PFSK-1 (cell line): ENCODE data around the gene PALD1.

ENCODE experiments used
- TAF1 ChIP-seq: IDR thresholded peaks from 2 replicates; pipeline ENCODE4 v1.6.1; 2012; ENCODE audit warnings: low read length, control low read depth, borderline replicate concordance; ENCODE audit not compliant: insufficient read depth
- TF ChIP-seq, protein P1 (sequence below), 2 experiments: IDR thresholded peaks; 2 replicates each; pipeline versions ENCODE4 v1.6.1 to v1.8.0; 2011 to 2012; ENCODE audit warnings: low read depth in 2 of 2, low read length in 2 of 2, control low read depth in 1 of 2, inconsistent platforms in 1 of 2, mild to moderate bottlenecking in 1 of 2, moderate library complexity in 1 of 2; ENCODE audit not compliant: insufficient read depth in 1 of 2

GRCh38 chr10:70491614-70492013 lies 13.0 kb downstream of the PALD1 start:
- TF ChIP-seq, protein P1, sequence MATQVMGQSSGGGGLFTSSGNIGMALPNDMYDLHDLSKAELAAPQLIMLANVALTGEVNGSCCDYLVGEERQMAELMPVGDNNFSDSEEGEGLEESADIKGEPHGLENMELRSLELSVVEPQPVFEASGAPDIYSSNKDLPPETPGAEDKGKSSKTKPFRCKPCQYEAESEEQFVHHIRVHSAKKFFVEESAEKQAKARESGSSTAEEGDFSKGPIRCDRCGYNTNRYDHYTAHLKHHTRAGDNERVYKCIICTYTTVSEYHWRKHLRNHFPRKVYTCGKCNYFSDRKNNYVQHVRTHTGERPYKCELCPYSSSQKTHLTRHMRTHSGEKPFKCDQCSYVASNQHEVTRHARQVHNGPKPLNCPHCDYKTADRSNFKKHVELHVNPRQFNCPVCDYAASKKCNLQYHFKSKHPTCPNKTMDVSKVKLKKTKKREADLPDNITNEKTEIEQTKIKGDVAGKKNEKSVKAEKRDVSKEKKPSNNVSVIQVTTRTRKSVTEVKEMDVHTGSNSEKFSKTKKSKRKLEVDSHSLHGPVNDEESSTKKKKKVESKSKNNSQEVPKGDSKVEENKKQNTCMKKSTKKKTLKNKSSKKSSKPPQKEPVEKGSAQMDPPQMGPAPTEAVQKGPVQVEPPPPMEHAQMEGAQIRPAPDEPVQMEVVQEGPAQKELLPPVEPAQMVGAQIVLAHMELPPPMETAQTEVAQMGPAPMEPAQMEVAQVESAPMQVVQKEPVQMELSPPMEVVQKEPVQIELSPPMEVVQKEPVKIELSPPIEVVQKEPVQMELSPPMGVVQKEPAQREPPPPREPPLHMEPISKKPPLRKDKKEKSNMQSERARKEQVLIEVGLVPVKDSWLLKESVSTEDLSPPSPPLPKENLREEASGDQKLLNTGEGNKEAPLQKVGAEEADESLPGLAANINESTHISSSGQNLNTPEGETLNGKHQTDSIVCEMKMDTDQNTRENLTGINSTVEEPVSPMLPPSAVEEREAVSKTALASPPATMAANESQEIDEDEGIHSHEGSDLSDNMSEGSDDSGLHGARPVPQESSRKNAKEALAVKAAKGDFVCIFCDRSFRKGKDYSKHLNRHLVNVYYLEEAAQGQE (IDR thresholded peaks at IDR 0.05; ENCODE audit: insufficient read depth in 1 of 2, low read depth in 2 of 2, low read length in 2 of 2) = no peak
- no peak for TF ChIP-seq TAF1
